ENCODE data around the gene OR9K2. TPM values are rescaled to one million over a fixed set of nuclear protein-coding genes. Genes with fewer than 3 reads are reported as not detected.

Gene OR9K2
- total and polyA plus RNA-seq, 2 of the 4 experiments (the other 2 are of a cell fraction) = not detected

Other genes with a start within 250 kb of the OR9K2 start
- not detected in 2 replicates for gene TESPA1, start 141.6 kb upstream of the OR9K2 start, total RNA-seq (2012; rRNA removed)
- gene TESPA1, start 141.6 kb upstream of the OR9K2 start, polyA plus RNA-seq (2012; rRNA removed) = not detected in 2 replicates
- gene NEUROD4, start 106.4 kb upstream of the OR9K2 start, total RNA-seq (2012; rRNA removed) = not detected in 2 replicates
- not detected in 2 replicates for gene NEUROD4, start 106.4 kb upstream of the OR9K2 start, polyA plus RNA-seq (2012; rRNA removed)
- gene OR10A7, start 94.6 kb downstream of the OR9K2 start, total RNA-seq (2012; rRNA removed) = not detected in 2 replicates
- not detected in 2 replicates for gene OR10A7, start 94.6 kb downstream of the OR9K2 start, polyA plus RNA-seq (2012; rRNA removed)
- not detected in 2 replicates for gene OR6C74, start 118.2 kb downstream of the OR9K2 start, total RNA-seq (2012; rRNA removed)
- gene OR6C74, start 118.2 kb downstream of the OR9K2 start, polyA plus RNA-seq (2012; rRNA removed) = not detected in 2 replicates
- gene OR6C6, start 170.2 kb downstream of the OR9K2 start, total RNA-seq (2012; rRNA removed) = not detected in 2 replicates
- not detected in 2 replicates for gene OR6C6, start 170.2 kb downstream of the OR9K2 start, polyA plus RNA-seq (2012; rRNA removed)
- not detected in 2 replicates for gene OR6C1, start 187.9 kb downstream of the OR9K2 start, total RNA-seq (2012; rRNA removed)
- gene OR6C1, start 187.9 kb downstream of the OR9K2 start, polyA plus RNA-seq (2012; rRNA removed) = not detected in 2 replicates
- not detected in 2 replicates for gene OR6C3, start 204.3 kb downstream of the OR9K2 start, total RNA-seq (2012; rRNA removed)
- gene OR6C3, start 204.3 kb downstream of the OR9K2 start, polyA plus RNA-seq (2012; rRNA removed) = not detected in 2 replicates
- not detected in 2 replicates for gene OR6C75, start 236.6 kb downstream of the OR9K2 start, total RNA-seq (2012; rRNA removed)
- not detected in 2 replicates for gene OR6C75, start 236.6 kb downstream of the OR9K2 start, polyA plus RNA-seq (2012; rRNA removed)